ENCODE measurements around the gene RPL27A. TPM values are rescaled to one million over a fixed set of nuclear protein-coding genes. Genes with fewer than 3 reads are reported as not detected.

The RPL27A gene
- total and polyA plus RNA-seq, 2 donors (not counting 1 experiment from before 2014, with no cell fraction given), result 1,009 to 1,473 TPM

- no peak overlapping the region for H3K4me3 ChIP-seq (ENCODE audit: control extremely low read depth in 1 of 5, extremely low read depth in 1 of 5, insufficient read depth in 1 of 5, low read depth in 2 of 5, low read length in 4 of 5)
- no peaks in the 10 kb centered on the region for H3K79me2 ChIP-seq (ENCODE audit: control insufficient read depth, insufficient read depth, low read length)
- ChIA-PET POLR2A (no interaction called here), CTCF (no interaction called here)
- ATAC-seq (ENCODE audit: low read depth) (no peak), DNase-seq (no peak)
- no peaks in the 10 kb centered on the region for H3K36me3 ChIP-seq (replicated peaks in 1 of 2; ENCODE audit: control extremely low read depth in 1 of 2, control insufficient read depth in 1 of 2, extremely low read depth in 1 of 2, insufficient read depth in 2 of 2, low read length in 1 of 2)
- no peaks in the 10 kb centered on the region for H4K20me1 ChIP-seq (ENCODE audit: control insufficient read depth, insufficient read depth, low read length, poor library complexity, severe bottlenecking)
- no peaks in the 10 kb centered on the region for H3K9me3 ChIP-seq (ENCODE audit: control extremely low read depth in 1 of 3, control insufficient read depth in 2 of 3, insufficient read depth in 1 of 3, low read length in 2 of 3)
- no peak overlapping the region for H3K27ac Mint-ChIP-seq
- no peaks in the 10 kb centered on the region for H3K9me3 Mint-ChIP-seq (ENCODE audit: insufficient read depth)
- peaks cover 5% of the 10 kb centered on the region for H3K27me3 Mint-ChIP-seq
- peaks cover 0 to 5% (median 0%) of the 10 kb centered on the region in 4 experiments for H3K27me3 ChIP-seq (replicated peaks in 1 of 4; ENCODE audit: control extremely low read depth in 1 of 4, control insufficient read depth in 3 of 4, insufficient read depth in 4 of 4, low read length in 3 of 4)
- peaks cover 32 to 33% of the 10 kb centered on the region in 2 donors for H3K4me1 ChIP-seq (ENCODE audit: control insufficient read depth in 2 of 2, insufficient read depth in 2 of 2, low read length in 2 of 2)
- H2AFZ ChIP-seq (ENCODE audit: insufficient read depth, low read depth, low read length, poor library complexity, severe bottlenecking), result no peak overlapping the region
- WGBS (ENCODE audit: insufficient coverage), result 100% methylated on average over 1 of the region's 6 CpGs
- no peak overlapping the region for H3K9ac ChIP-seq (ENCODE audit: low read length)
- peaks cover 31% of the 10 kb centered on the region for H3K4me1 Mint-ChIP-seq
- no peak overlapping the region for H3K4me2 ChIP-seq (replicated peaks; ENCODE audit: low read depth, low read length, poor library complexity, severe bottlenecking)
- TF ChIP-seq CTCF (IDR thresholded peaks at IDR 0.05) (no peak), EZH2 (IDR thresholded peaks at IDR 0.05; ENCODE audit: borderline replicate concordance, insufficient read depth, low read depth, low read length, poor library complexity, severe bottlenecking) (no peak)
- intact Hi-C loops (cut with micrococcal nuclease), result no loop called here
- no peak overlapping the region for H3K27ac ChIP-seq (ENCODE audit: low read length in 2 of 2)
- H3K4me3 Mint-ChIP-seq, result no peak overlapping the region
Observed at GRCh38 chr11:8729067-8729466, 46.5 kb downstream of the RPL27A start.

- no peak overlapping the region for H3K4me2 ChIP-seq (replicated peaks; ENCODE audit: low read depth, low read length, poor library complexity, severe bottlenecking)
- H3K27me3 ChIP-seq (replicated peaks in 1 of 4; ENCODE audit: control extremely low read depth in 1 of 4, control insufficient read depth in 3 of 4, insufficient read depth in 4 of 4, low read length in 3 of 4), result peaks cover 0 to 5% (median 0%) of the 10 kb centered on the region in 4 experiments
- H3K4me3 Mint-ChIP-seq, result no peak overlapping the region
- H3K4me3 ChIP-seq (ENCODE audit: control extremely low read depth in 1 of 5, extremely low read depth in 1 of 5, insufficient read depth in 1 of 5, low read depth in 2 of 5, low read length in 4 of 5), result no peak overlapping the region
- H3K27ac Mint-ChIP-seq, result no peak overlapping the region
- H3K27me3 Mint-ChIP-seq, result peaks cover 5% of the 10 kb centered on the region
- ChIA-PET CTCF (no interaction called here), POLR2A (interaction anchor here (0.6 kb wide), 2 partner anchors 635 to 763 kb away, joined by 3 to 5 read pairs; no protein-coding TSS in a partner anchor)
- no peak overlapping the region for H2AFZ ChIP-seq (ENCODE audit: insufficient read depth, low read depth, low read length, poor library complexity, severe bottlenecking)
- no peaks in the 10 kb centered on the region for H3K9me3 ChIP-seq (ENCODE audit: control extremely low read depth in 1 of 3, control insufficient read depth in 2 of 3, insufficient read depth in 1 of 3, low read length in 2 of 3)
- H3K27ac ChIP-seq (ENCODE audit: low read length in 2 of 2), result no peak overlapping the region
- no peak for ATAC-seq (ENCODE audit: low read depth)
- H3K4me1 Mint-ChIP-seq, result peaks cover 32% of the 10 kb centered on the region
- H3K9me3 Mint-ChIP-seq (ENCODE audit: insufficient read depth), result no peaks in the 10 kb centered on the region
- no peaks in the 10 kb centered on the region for H3K36me3 ChIP-seq (replicated peaks in 1 of 2; ENCODE audit: control extremely low read depth in 1 of 2, control insufficient read depth in 1 of 2, extremely low read depth in 1 of 2, insufficient read depth in 2 of 2, low read length in 1 of 2)
- TF ChIP-seq EZH2 (IDR thresholded peaks at IDR 0.05; ENCODE audit: borderline replicate concordance, insufficient read depth, low read depth, low read length, poor library complexity, severe bottlenecking), result no peak
- TF ChIP-seq CTCF (IDR thresholded peaks at IDR 0.05), result no peak
- H4K20me1 ChIP-seq (ENCODE audit: control insufficient read depth, insufficient read depth, low read length, poor library complexity, severe bottlenecking), result no peaks in the 10 kb centered on the region
- 93% methylated on average over 38 of the region's 38 CpGs for WGBS (ENCODE audit: insufficient coverage)
- no peak for DNase-seq
- H3K79me2 ChIP-seq (ENCODE audit: control insufficient read depth, insufficient read depth, low read length), result no peaks in the 10 kb centered on the region
- intact Hi-C loops (cut with micrococcal nuclease), result loop anchor here (5.0 kb wide), 1 partner anchor 48 kb away; the partner anchor contains the start of genes RPL27A and TRIM66
- peaks cover 34 to 37% of the 10 kb centered on the region in 2 donors for H3K4me1 ChIP-seq (ENCODE audit: control insufficient read depth in 2 of 2, insufficient read depth in 2 of 2, low read length in 2 of 2)
- no peak overlapping the region for H3K9ac ChIP-seq (ENCODE audit: low read length)
Observed at GRCh38 chr11:8729837-8730696, 47.5 kb downstream of the RPL27A start.

Data from B cell (primary cell).